NCI-H2029 (cell line): ENCODE measurements around the gene RABGGTB.
"Not testable (repeated sequence)": the region's sequence is repeated elsewhere in the genome, so short reads cannot be mapped to it uniquely, and the experiment has no call there.

Source experiments
- DNase-seq: peaks from one replicate; lab custom pipeline; 2025; lab: John Stamatoyannopoulos, UW

The RABGGTB gene

DNA sequence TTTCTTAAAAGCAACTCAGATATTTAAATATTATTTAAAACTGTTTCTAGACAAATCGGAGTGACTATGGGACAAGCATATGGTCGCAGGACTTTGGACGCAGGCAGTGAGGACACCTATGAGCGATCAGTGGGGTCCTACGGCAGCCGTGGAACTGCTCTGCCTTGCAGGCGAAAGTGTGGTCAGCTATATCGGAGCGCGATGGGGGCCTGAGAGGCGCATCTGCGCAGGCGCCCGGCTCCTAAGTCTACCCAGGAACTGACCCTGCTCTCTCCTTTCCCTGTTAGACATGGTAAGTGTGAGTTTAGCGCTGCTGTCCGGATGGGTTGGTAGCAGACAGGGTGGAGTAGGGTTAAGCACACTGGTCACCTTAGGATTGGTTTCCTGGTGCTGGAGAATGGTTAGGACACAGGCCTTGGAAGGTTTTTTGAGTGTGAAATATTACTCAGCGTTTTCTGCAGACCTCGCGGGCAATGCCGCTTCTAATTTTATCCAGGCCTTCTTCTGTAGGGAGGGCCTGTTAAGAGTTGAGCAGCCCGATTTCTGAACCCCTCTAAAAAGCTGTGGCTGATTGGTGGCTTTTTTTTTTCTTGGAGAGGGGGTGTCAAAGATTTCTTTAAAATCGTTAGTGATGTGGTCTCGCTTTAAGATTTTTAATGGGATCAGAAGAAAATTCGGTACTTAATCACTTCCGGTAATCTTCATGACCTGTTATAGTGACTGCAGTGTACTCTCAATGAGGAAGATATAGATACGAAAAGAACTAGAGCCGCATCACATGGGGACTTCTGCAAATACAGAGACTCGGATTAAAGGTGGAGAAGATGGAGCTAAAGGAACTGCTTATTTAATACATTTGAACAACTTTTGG lies at the start of gene RABGGTB:
TSS of gene RABGGTB (plus strand) at position 274 of the 871 bp plus-strand sequence. CDS start at position 290, 16 bp downstream.
- peak; percentile 95 for DNase-seq

DNA sequence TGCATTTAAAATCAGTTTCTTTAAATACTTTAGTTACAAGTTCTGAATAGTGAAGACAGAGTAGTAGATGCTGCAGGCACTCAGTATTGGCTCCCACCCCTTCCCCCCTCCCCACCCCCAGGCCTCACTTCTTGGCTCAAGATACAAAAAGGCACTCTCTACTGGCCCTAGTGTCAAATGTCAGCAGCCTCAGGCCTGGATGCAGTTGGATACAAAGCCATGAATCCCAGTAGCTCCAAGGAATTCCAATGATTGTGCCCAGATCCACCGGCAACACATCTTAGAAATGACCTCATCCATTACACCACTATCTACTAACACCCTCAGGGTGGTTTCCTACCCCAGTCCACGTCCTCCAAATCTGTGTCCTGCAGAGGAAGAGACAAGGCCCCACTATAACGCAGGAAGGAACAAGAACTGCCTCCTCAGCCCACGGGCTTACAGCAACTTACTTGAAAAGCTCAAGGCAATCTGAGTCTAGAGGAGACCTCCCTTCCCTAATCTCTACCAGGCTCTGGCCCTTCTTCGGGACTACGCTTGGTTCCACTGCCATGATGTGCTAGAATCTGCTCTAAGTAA lies 43.9 kb upstream of the RABGGTB start:
- no peak for DNase-seq

DNA sequence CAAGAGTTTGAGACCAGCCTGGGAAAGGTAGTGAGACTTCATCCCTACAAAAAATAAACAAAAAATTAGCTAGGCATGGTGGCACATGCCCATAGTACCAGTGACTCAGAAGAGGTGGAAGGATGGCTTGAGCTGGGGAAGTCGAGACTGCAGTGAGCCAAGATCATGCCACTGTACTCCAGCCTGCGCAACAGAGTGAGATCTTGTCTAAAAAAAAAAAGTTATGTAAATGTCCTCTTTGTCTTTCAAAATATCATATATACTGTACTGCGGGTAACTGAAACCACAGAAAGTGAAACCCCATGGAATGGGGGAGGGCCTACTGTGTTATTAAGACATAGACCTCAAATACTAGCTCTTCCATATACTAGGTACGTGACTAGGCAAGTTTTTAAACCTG lies 40.8 kb upstream of the RABGGTB start:
- DNase-seq, result no peak

DNA sequence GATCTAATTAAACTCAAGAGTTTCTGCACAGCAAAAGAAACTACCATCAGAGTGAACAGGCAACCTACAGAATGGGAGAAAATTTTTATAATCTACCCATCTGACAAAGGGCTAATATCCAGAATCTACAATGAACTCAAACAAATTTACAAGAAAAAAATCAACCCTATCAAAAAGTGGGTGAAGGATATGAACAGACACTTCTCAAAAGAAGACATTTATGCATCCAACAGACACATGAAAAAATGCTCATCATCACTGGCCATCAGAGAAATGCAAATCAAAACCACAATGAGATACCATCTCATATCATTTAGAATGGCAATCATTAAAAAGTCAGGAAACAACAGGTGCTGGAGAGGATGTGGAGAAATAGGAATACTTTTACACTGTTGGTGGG lies 28.8 kb upstream of the RABGGTB start:
- DNase-seq, result not testable (repeated sequence)

DNA sequence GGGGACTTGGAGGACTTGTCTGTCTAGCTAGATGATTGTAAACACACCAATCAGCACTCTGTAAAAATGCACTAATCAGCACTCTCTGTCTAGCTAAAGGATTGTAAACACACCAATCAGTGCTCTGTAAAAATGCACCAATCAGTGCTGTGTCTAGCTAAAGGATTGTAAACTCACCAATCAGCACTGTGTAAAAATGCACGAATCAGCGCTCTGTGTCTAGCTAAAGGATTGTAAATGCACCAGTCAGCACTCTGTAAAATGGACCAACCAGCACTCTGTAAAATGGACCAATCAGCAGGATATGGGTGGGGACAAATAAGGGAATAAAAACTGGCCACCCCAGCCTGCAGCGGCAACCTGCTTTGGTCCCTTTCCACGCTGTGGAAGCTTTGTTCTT lies 27.5 kb upstream of the RABGGTB start:
- not testable (repeated sequence) for DNase-seq

DNA sequence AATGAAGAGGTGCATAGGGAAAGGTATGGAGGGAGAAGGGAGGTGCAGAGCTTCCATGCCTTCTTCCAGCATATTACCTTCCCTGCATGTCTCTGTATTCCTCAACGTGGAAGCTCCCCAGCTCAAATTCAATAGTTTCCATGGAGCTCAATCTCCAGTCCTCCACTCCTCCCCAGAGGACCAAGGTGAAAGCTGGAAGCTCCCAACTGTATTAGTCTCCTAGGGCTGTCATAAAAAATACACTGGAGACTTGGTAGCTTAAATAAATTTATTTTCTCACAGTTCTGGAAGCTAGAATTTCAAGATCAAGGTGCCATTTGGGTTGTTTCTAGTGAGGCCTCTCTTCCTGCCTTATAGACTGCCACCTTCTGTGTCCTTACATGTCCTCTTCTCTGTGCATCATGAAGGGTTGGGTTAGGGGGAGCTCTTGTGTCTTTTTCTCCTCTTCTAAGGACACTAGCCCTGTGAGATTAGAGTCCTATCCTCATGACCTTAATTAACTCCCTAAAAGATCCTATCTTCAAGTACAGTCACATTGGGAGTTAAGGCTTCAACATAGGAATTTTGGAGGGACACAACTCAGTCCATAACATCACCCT lies 21.9 kb upstream of the RABGGTB start:
- DNase-seq, result no peak

DNA sequence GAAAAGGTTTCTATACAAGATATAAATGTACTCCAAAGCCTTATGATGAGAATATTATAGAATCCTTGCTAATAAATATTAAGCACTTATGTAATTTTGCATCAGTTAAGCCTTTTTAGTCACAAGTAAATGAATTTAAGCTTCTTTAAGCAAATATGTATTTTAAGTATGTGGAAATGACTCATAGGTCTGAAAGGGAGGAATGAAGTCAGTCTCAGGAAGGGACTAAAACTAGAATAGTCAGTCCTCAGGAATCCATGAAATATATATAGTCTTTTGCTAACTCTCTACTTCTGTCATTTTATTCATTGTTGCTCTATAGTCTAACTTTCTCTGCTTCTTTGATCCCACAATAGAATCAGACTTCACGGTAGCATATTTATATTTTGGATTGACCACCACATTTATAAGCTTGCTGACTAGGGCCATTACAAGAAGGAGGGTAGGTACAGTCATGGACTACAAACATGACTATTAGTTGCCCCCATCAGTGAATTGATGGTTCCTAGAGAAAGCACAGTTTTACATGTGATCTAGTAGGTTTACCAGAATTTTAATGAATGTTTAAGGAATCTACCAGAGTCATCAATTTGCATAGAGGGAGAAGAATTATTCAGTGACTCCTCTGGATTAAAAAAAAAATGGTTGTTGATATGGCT lies 20.2 kb upstream of the RABGGTB start:
- no peak for DNase-seq

DNA sequence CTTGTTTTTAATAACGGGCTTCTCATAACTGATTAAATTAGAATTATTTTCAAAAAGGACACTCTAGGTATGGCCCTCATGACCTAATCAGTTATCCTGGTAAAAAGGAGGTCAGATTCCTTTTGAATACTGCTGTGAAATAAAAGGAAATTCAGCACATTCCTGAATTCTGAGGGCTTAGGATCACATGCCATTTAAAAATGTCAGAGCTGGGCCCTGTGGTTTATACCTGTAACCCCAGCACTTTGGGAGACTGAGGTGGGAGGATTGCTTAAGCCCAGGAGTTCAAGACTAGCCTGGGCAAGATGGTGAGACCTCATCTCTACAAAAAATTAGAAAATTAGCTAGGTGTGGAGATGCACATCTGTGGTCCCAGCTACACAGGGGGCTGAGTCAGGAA lies 18.0 kb upstream of the RABGGTB start:
- DNase-seq, result no peak

DNA sequence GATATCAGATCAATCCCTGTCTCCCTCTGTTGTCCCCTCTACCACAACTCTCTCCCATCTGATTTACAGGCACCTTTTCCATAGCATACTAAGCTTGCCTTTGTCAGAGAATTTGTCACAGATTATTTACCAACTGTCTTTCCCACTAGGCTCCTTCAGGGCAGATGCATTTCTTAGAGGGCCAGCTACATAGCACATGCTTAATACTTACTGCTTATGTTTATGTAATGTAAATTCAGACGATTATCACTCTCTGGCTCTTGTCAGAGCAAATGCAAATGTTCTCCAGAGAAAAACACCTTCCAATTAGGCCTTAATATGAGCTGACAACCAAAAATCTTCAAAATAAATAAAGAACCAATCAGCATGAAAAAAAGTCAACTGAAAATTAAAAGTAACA lies 15.3 kb upstream of the RABGGTB start:
- DNase-seq, result no peak

DNA sequence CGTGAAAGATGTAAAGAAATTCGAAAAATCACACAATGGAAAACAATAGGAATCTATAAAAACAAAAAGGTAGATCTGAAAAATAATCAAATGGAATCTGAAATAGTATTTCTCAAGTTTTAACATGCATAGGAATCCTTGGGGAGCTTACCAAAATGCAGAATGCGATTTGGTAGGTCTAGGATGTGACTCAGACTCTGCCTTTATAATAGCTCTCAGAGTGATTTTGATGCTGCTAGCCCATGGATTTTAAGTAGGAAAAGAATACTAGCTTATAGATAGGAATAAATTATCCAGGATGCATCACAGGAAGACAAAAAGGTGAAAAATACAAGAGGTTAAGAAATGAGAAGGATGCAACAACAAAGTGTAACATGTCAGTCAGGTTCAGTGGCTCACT lies 14.1 kb upstream of the RABGGTB start:
- no peak for DNase-seq

DNA sequence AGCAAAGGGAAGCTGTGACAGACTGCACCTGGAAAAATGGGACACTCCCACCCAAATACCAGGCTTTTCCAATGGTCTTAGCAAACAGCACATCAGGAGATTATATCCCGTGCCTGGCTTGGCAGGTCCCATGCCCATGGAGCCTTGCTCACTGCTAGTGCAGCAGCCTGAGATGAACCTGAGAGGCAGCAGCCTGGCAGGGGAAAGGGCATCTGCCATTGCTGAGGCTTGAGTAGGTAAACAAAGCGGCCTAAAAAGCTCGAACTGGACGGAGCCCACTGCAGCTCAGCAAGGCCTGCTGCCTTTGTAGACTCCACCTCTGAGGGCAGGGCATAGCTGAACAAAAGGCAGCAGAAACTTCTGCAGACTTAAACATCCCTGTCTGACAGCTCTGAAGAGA lies 8.2 kb upstream of the RABGGTB start:
- not testable (repeated sequence) for DNase-seq

DNA sequence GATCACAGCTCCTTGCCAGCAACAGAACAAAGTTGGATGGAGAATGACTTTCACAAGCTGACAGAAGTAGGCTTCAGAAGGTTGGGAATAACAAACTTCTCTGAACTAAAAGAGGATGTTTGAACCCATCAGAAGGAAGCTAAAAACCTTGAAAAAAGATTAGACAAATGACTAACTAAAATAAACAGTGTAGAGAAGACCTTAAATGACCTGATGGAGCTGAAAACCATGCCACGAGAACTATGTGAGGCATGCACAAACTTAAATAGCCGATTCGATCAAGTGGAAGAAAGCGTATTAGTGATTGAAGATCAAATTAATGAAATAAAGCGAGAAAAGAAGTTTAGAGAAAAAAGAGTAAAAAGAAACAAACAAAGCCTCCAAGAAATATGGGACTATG lies 7.4 kb upstream of the RABGGTB start:
- not testable (repeated sequence) for DNase-seq

DNA sequence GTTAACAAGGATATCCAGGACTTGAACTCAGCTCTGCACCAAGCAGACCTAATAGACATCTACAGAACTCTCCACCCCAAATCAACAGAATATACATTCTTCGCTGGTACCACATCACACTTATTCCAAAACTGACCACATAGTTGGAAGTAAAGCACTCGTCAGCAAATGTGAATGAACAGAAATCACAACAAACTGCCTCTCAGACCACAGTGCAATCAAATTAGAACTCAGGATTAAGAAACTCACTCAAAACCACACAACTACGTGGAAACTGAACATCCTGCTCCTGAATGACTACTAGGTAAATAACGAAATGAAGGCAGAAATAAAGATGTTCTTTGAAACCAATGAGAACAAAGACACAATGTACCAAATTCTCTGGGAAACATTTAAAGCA lies 5.9 kb upstream of the RABGGTB start:
- not testable (repeated sequence) for DNase-seq

DNA sequence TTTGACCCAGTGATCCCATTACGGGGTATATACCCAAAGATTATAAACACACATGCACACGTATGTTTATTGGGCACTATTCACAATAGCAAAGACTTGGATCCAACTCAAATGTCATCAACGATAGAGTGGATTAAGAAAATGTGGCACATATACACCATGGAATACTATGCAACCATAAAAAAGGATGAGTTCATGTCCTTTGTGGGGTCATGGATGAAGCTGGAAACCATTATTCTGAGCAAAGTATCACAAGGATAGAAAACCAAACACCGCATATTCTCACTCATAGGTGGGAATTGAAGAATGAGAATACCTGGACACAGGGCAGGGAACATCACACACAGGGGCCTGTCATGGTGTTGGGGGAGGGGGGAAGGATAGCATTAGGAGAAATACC lies 2.1 kb upstream of the RABGGTB start:
- DNase-seq, result not testable (repeated sequence)

DNA sequence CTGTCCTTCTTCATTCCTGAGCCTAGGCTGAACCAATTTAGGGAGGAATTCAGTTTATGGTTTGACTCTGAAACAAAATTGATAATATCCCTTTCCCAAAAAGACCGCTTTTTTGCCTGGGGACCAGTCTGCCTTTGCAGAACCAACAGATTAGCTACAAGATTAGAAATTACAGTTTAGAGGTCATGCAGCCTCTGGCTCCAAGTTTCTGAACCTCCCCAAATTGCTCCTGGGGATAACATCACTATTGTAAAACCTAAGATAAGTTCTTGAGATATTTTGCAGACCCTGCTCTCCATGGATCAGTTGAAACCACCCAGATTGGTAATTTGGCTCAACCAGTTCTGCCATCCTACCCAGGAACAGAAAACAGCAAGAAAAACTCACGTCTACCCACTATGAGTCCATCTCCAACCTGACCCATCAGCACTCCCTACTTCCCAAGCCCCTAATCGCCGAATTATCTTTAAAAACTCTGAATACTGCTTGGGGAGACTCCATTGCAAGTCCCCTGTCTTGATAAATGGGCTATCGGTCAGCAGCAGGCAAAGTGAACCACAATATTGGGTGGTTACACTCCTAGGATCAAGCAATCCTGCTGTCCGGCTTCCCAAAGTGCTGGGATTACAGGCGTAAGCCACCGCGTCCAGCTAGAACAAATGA lies 605 bp upstream of the RABGGTB start:
- DNase-seq, result no peak

DNA sequence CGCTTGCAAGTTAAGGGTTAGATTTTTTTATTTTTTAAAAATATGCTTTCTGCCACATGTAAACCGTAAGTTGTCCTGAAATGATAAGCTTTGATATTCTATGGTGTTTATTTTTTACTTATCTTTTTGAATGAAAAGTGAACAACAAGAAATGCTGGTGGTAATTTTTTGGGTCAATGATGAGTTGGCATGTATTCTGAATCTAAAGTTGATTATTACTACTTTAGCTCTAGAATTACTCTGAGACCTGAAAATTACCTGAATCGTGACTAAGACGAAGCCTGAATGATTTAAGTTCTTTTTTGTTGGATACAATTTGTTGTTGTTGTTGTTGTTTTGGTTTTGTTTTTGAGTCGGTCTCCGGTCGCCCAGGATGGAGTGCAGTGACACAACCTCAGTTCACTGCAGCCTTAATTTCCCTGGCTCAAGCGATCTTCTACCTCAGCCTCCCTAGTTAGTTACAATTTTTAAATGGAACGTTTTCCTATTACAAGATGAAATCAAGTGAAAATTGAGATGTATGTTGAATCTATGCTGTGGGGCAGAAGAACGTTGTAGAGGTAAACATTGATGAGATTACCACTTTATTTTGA lies 941 bp downstream of the RABGGTB start:
- no peak for DNase-seq

DNA sequence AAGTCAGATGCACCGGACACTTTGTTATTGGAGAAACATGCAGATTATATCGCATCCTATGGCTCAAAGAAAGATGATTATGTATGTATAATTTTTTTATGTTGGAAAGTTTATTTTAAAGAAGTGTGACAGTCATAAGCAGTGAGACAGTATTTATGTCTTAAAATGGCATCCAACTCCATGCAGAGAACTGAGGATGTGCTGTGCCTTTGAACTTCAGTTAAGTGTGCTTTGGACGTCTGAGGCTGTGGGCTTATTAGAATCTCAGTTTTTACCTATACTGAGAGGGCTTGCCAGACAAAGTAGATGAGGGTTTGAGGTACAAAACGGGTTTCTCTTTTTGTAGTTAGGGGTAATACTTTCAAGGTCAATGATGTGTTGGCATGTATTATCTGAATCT lies 1.5 kb downstream of the RABGGTB start:
- DNase-seq, result no peak

DNA sequence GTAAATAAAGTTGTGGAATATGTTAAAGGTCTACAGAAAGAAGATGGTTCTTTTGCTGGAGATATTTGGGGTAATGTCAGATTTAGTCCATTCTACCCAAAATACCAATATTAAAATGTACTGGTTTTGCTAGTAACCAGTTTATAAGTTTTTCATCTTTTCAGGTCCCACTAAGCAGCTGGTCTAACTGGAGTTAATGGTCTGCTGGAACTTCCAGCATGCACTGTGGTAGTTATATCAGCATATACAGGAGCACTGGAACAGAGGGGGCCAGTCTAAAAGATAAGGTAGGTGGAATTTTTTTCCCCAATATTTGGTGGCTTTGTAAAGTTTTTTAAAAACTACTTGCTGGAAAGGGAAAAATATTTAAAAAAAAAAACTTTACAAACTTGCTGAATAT lies 3.9 kb downstream of the RABGGTB start:
- DNase-seq, result no peak

DNA sequence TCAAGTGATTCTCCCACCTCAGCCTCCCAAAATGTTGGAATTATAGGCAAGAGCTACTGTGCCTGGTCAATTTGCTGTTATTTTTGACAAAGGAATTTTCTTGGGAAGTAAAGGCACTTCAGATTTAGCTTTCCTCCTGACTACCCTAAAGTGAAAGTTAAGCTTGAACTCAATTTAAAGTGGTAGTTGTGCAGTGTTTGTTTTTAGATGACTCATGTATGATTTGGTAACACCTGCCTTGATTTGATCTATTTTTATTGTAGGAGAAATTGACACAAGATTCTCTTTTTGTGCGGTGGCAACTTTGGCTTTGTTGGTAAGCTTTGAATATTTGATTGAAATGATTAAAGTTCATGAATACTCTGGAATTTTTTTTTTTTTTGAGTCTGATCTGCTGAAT lies 5.0 kb downstream of the RABGGTB start:
- DNase-seq, result peak; percentile 9

DNA sequence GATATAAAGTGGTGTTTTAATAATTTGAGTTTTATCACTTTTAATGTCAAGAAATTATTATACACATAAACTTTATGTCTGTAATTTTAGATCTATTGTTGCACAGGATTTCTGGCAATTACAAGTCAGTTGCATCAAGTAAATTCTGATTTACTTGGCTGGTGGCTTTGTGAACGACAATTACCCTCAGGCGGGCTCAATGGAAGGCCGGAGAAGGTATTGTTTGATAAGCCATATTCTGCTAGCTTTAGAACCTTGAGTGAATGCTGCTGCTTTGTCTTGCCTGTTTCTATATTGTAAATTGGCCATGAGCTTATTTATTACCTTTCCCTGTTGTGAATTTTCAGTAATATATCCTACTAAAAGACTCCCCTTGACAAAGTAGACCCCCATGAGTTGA lies 6.0 kb downstream of the RABGGTB start:
- DNase-seq, result no peak

DNA sequence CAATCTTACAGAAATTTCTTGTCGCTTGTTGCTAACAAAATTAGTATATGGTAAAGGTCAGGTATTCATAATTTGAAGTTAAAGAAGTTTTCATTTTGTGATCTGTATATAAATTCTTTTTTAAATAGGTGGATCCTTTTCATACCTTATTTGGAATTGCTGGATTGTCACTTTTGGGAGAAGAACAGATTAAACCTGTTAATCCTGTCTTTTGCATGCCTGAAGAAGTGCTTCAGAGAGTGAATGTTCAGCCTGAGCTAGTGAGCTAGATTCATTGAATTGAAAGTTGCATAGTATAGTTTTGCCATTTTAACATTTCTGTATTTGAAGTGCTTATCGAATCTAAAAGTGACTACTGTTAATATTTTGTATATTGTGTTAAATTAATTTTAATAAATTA lies 8.3 kb downstream of the RABGGTB start:
- no peak for DNase-seq

DNA sequence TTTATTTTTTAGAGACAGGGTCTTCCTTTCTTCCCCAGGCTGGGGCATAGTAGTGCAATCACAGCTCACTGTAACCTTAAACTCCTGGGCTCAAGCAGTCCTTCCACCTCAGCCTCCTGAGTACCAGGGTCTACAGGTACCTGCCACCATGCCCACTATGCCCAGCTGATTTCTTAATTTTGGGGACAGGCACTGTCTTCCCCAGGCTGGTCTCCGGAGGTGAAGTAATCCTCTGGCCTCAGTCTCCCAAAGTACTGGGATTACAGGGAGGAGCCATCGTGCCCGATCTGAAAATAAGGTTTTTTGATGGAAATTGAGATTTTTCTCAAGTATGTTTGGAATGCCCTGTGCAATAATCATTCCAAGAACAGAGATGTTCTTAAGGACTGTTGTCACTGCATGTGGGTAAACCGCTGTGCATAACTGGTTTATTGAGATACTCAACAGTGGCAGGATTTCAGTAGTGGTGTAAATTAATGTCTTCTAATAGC lies 9.7 kb downstream of the RABGGTB start:
- DNase-seq, result no peak
